ENCODE data around the gene MYO5B.

- TF ChIP-seq CTCF (IDR thresholded peaks at IDR 0.05; ENCODE audit: poor library complexity) = no peak
- TF ChIP-seq EZH2 (IDR thresholded peaks at IDR 0.05; ENCODE audit: borderline replicate concordance) = no peak
Observed at GRCh38 chr18:50196261-50196660, 1.3 kb upstream of the MYO5B start.

All from hepatocyte (in vitro differentiated cells).